KOPT-K1 (cell line): ENCODE measurements around the gene C22orf31.

Experiments used
- H3K27ac ChIP-seq: fragments of 200-600 bp; sonication (generic); 2 replicates; pipeline ENCODE4 v1.5.1; 2016; ENCODE audit warnings: antibody characterized with exemption, mild to moderate bottlenecking, low read depth, low read length; ENCODE audit not compliant: poor library complexity, severe bottlenecking
- H3K36me3 ChIP-seq: fragments of 200-600 bp; sonication (generic); 2 replicates; pipeline ENCODE4 v1.5.1; 2017; ENCODE audit warnings: antibody characterized with exemption, mild to moderate bottlenecking, low read length, moderate library complexity; ENCODE audit not compliant: insufficient read depth
- H3K9me3 ChIP-seq: fragments of 200-600 bp; sonication (generic); 2 replicates; pipeline ENCODE4 v1.5.1; 2017; ENCODE audit warnings: antibody characterized with exemption, low read length, mild to moderate bottlenecking; ENCODE audit not compliant: insufficient read depth, poor library complexity, severe bottlenecking

Gene C22orf31

DNA sequence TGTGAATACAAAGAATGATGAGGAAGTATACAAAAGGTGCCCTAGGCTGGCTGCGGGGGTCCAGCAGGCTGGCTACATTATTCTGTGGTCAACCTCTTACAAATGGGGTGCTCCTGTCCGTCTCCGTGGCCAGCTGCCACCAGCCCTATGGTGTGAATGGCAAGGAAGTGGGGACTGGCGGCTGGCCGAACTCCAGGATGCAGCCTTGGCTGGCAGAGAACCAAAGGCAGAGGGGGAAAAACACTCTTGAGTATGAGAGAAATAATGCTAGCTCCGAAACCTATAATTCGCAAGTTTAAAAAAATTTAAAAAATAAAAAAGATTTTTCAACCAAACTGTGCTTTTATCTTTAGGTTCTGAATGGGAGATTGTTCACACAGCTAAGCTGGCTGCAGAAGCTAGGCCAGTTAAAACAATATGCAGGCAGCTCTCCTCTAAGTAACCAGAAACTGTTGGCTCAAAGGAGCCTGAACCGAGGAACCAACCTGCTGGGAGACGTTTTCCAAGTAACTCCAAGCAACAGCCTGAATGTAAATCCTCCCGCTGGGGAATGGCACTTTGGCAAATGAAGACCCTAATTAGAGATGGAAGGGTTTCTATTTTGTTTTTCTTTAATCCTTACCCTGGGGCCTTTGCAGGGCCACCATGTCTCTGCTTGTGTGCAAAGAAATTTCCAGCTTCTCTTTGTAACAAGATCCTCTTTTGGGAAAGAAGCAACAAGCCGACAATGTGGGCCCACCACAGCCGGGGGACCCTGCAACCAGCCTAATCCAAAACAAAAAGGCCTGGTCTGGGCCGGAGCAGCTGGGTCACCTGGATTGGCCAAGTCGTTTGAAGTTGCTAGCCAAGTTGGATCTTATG is 50.2 kb downstream of the C22orf31 start:
- Histone ChIP-seq H3K36me3 (no peaks in the 10 kb centered on the region), H3K27ac (no peak overlapping the region)

GRCh38 chr22:29009148-29009547 is 52.5 kb downstream of the C22orf31 start:
- H3K9me3 ChIP-seq: no peaks in the 10 kb centered on the region

More for the DNA sequence above, 50.2 kb downstream of the C22orf31 start:
- H3K9me3 ChIP-seq: no peaks in the 10 kb centered on the region

More at GRCh38 chr22:29009148-29009547, 52.5 kb downstream of the C22orf31 start:
- H3K36me3 ChIP-seq: no peaks in the 10 kb centered on the region
- H3K27ac ChIP-seq: no peak overlapping the region
